Uterus (tissue), 2 donors: ENCODE data around the gene SBDS.

ENCODE experiments used
- CTCF ChIP-seq, 4 experiments: fragments of 200-600 bp in 2 of 4; fragments of 450-650 bp in 2 of 4; sonication (generic) in 2 of 4; IDR thresholded peaks; one replicate each; pipeline ENCODE4 v1.5.1; 2016 to 2019; ENCODE audit warnings: antibody characterized with exemption in 4 of 4, mild to moderate bottlenecking in 2 of 4, moderate library complexity in 1 of 4
- POLR2A ChIP-seq, 2 donors: fragments of 450-650 bp; IDR thresholded peaks; one replicate each; pipeline ENCODE4 v1.6.1; 2016; ENCODE audit warnings: antibody characterized with exemption in 2 of 2, mild to moderate bottlenecking in 1 of 2, moderate library complexity in 1 of 2

GRCh38 chr7:66950763-66951162, 44.6 kb downstream of the SBDS start:
- no peak for TF ChIP-seq POLR2A (IDR thresholded peaks at IDR 0.05)
- no peak for TF ChIP-seq CTCF (IDR thresholded peaks at IDR 0.05)
